ENCODE measurements around the gene EHMT2. TPM values are rescaled to one million over a fixed set of nuclear protein-coding genes. Genes with fewer than 3 reads are reported as not detected.

The EHMT2 gene
- total and polyA plus RNA-seq, 2 of the 13 experiments (the other 11 are each of a cell fraction or from before 2014, with no cell fraction given), result 55.2 to 69.2 TPM

DNA sequence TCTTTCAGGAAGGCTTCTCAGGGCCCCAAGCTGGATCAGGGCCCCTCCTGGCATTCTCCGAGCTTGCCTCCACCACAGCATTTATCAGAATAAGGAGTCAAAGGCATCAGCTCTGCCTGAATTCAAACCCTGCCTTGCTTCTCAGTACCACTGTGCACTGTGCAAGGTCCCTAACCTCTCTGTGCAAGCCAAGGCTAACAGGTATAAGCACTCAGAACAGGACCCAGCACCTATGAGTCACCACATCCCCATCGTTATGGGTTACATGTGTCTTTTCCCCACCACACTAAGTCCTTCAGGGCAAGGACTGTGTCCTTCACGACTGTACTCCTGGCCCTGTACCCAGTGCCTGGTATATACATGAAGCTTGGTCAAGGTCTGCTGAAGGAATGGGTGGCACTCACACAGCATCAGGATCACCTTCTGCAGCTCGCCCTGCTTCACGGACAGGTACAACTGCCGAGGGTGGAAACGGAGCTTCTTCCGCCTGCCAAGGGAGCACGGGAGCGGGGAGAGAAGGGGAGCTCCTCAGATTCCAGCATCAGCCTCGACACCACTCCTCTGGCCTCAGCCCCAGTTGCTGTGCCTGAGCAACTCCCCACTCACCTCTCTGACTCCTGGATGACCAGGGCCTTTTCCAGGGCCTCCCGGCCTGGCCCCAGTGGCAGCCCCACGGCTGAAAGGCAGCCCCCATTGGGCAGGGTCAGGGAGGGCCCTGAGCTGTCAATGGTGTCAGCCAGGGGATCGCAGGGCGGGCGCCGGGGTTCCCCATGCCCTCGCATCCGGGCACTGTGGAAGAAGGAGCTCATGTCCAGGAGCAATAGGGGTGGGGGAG is 10.1 kb downstream of the EHMT2 start:
- Histone ChIP-seq H3K9me3 (ENCODE audit: low read length) (no peaks in the 10 kb centered on the region), H3K79me2 (ENCODE audit: insufficient read depth, low read length) (no peaks in the 10 kb centered on the region), H2AFZ (ENCODE audit: low read length) (no peak overlapping the region), H3K9ac (ENCODE audit: insufficient read depth, low read depth, low read length) (no peak overlapping the region), H3K27me3 (ENCODE audit: control insufficient read depth in 1 of 2, insufficient read depth in 2 of 2, low read length in 2 of 2) (no peaks in the 10 kb centered on the region), H3K4me3 (replicated peaks in 1 of 3; ENCODE audit: insufficient read depth in 1 of 3, low read depth in 2 of 3, low read length in 3 of 3) (no peak overlapping the region), H3K4me1 (ENCODE audit: insufficient read depth, low read length) (no peaks in the 10 kb centered on the region), H4K20me1 (ENCODE audit: insufficient read depth, low read length) (no peaks in the 10 kb centered on the region), H3K4me2 (ENCODE audit: low read depth, low read length) (no peak overlapping the region), H3K27ac (ENCODE audit: extremely low read length, insufficient read depth, low read length) (no peak overlapping the region), H3K36me3 (replicated peaks in 1 of 2; ENCODE audit: control insufficient read depth in 1 of 2, insufficient read depth in 2 of 2, low read length in 2 of 2) (peaks cover 57 to 88% of the 10 kb centered on the region in 2 experiments)
- in situ Hi-C loops (cut with HindIII; ENCODE audit: extremely low pct_ligation_motif_present, low pct_unique_long_range_greater_than_20kb) (no loop called here), intact Hi-C loops (cut with micrococcal nuclease; ENCODE audit: unreplicated experiment) (no loop called here)
- DNase-seq (ENCODE audit: low spot score) (no peak), ATAC-seq (no peak), FAIRE-seq (no peak)
- TF ChIP-seq, protein P1, sequence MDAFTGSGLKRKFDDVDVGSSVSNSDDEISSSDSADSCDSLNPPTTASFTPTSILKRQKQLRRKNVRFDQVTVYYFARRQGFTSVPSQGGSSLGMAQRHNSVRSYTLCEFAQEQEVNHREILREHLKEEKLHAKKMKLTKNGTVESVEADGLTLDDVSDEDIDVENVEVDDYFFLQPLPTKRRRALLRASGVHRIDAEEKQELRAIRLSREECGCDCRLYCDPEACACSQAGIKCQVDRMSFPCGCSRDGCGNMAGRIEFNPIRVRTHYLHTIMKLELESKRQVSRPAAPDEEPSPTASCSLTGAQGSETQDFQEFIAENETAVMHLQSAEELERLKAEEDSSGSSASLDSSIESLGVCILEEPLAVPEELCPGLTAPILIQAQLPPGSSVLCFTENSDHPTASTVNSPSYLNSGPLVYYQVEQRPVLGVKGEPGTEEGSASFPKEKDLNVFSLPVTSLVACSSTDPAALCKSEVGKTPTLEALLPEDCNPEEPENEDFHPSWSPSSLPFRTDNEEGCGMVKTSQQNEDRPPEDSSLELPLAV (CRISPR knock-in tag; conservative IDR thresholded peaks at IDR 0.05; ENCODE audit: low read depth), result no peak
- TF ChIP-seq ZNF337 (CRISPR knock-in tag; IDR thresholded peaks at IDR 0.05; ENCODE audit: borderline replicate concordance, low read depth) (no peak), ZNF205 (CRISPR knock-in tag; IDR thresholded peaks at IDR 0.05) (no peak), ESRRA (CRISPR knock-in tag; IDR thresholded peaks at IDR 0.05; ENCODE audit: low read depth) (no peak), NR2C2 (CRISPR knock-in tag; IDR thresholded peaks at IDR 0.05; ENCODE audit: borderline replicate concordance) (no peak)
- TF ChIP-seq, protein P2, sequence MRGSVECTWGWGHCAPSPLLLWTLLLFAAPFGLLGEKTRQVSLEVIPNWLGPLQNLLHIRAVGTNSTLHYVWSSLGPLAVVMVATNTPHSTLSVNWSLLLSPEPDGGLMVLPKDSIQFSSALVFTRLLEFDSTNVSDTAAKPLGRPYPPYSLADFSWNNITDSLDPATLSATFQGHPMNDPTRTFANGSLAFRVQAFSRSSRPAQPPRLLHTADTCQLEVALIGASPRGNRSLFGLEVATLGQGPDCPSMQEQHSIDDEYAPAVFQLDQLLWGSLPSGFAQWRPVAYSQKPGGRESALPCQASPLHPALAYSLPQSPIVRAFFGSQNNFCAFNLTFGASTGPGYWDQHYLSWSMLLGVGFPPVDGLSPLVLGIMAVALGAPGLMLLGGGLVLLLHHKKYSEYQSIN (CRISPR knock-in tag; IDR thresholded peaks at IDR 0.05; ENCODE audit: borderline replicate concordance), result no peak
- BruUV-seq (replicated peaks), result no TSS peak
- WGBS (ENCODE audit: low lambda C conversion rate), result 98% methylated on average over 18 of the region's 19 CpGs
- CTCF ChIA-PET (ENCODE audit: low intra/inter-chr PET ratio, low total read pairs), result no interaction called here
- POLR2A ChIA-PET, result interaction anchor here (0.6 to 2.1 kb wide), 2 partner anchors 25 to 88 kb away, joined by 3 to 5 read pairs; partner anchors contain the start of gene NEU1

Data from HepG2 (cell line).